PC-9 (cell line): ENCODE data around the gene ZNF512. TPM values are rescaled to one million over a fixed set of nuclear protein-coding genes. Genes with fewer than 3 reads are reported as not detected.
"Not testable (repeated sequence)": the region's sequence is repeated elsewhere in the genome, so short reads cannot be mapped to it uniquely, and the experiment has no call there.

Experiments used
- BruUV-seq: library from RNA; stranded (reverse); fragments of 400-500 nt; replicated peaks from 2 replicates; lab custom pipeline; 2021; lab: Mats Ljungman, UMichigan
- CTCF ChIA-PET: fragments of 300-600 bp; sonication (Branson Sonifier 250); formaldehyde crosslinking; loops from one replicate; lab custom pipeline; 2022; ENCODE audit warnings: antibody characterized with exemption; lab: Charles Lee
- POLR2A ChIA-PET: fragments of 300-600 bp; sonication (Branson Sonifier 250); formaldehyde crosslinking; loops from one replicate; lab custom pipeline; 2022; ENCODE audit warnings: antibody characterized with exemption; ENCODE audit not compliant: unreplicated experiment; lab: Charles Lee
- DNase-seq, 2 experiments: peaks; one replicate each; pipeline versions ENCODE4 v3.0.0 to v3.0.0-alpha.2; 2015 to 2022; ENCODE audit warnings: mixed read lengths in 1 of 2
- H2AFZ ChIP-seq: fragments of 200-600 bp; sonication (generic); 2 replicates; pipeline ENCODE4 v1.8.1; 2017; ENCODE audit warnings: antibody characterized with exemption
- H3F3A ChIP-seq: fragments of 200-600 bp; sonication (generic); 2 replicates; pipeline ENCODE4 v1.8.1; 2017; ENCODE audit warnings: antibody characterized with exemption, mild to moderate bottlenecking, low read depth; ENCODE audit not compliant: insufficient read depth
- H3K27ac ChIP-seq: fragments of 200-600 bp; sonication (generic); 2 replicates; pipeline ENCODE4 v1.6.1; 2016; ENCODE audit warnings: mixed run types
- H3K27me3 ChIP-seq: fragments of 200-600 bp; sonication (generic); 2 replicates; pipeline ENCODE4 v1.6.1; 2016; ENCODE audit warnings: low read depth, mixed run types; ENCODE audit not compliant: insufficient read depth
- H3K36me3 ChIP-seq: fragments of 200-600 bp; sonication (generic); 2 replicates; pipeline ENCODE4 v1.6.1; 2016; ENCODE audit warnings: low read depth, mixed run types
- H3K4me1 ChIP-seq: fragments of 200-600 bp; sonication (generic); replicated peaks from 2 replicates; pipeline ENCODE4 v1.6.1; 2016; ENCODE audit warnings: mixed run types; ENCODE audit not compliant: insufficient read depth
- H3K4me2 ChIP-seq: fragments of 200-600 bp; sonication (generic); 2 replicates; pipeline ENCODE4 v1.6.1; 2017; ENCODE audit warnings: mixed run types
- H3K4me3 ChIP-seq: fragments of 200-600 bp; sonication (generic); 2 replicates; pipeline ENCODE4 v1.6.1; 2016; ENCODE audit warnings: mixed run types
- H3K79me2 ChIP-seq: fragments of 200-600 bp; sonication (generic); 2 replicates; pipeline ENCODE4 v1.6.1; 2017; ENCODE audit warnings: low read depth, mixed run types
- H3K9me2 ChIP-seq: fragments of 200-600 bp; sonication (generic); 2 replicates; pipeline ENCODE4 v1.8.1; 2017; ENCODE audit warnings: mild to moderate bottlenecking; ENCODE audit not compliant: insufficient read depth
- H3K9me3 ChIP-seq: fragments of 200-600 bp; sonication (generic); 2 replicates; pipeline ENCODE4 v1.8.1; 2016; ENCODE audit warnings: low read depth; ENCODE audit not compliant: insufficient read depth
- H4K20me1 ChIP-seq: fragments of 200-600 bp; sonication (generic); 2 replicates; pipeline ENCODE4 v1.8.1; 2017; ENCODE audit not compliant: insufficient read depth
- CTCF ChIP-seq: fragments of 200-600 bp; sonication (generic); conservative IDR thresholded peaks from 2 replicates; pipeline ENCODE4 v1.6.1; 2017; ENCODE audit warnings: mixed run types, antibody characterized with exemption, mild to moderate bottlenecking, moderate library complexity
- EZH2 ChIP-seq: fragments of 200-600 bp; sonication (generic); IDR thresholded peaks from 2 replicates; pipeline ENCODE4 v1.8.0; 2017; ENCODE audit warnings: antibody characterized with exemption, low read depth
- intact Hi-C: fragments of 100-400 bp; cut with micrococcal nuclease; formaldehyde crosslinking; loops from one replicate; pipeline ENCODE4 v1.10.0; 2022; ENCODE audit not compliant: unreplicated experiment
- total RNA-seq: library from RNA; stranded (reverse); gene quantifications from 2 replicates; pipeline ENCODE4 v1.2.3, GENCODE V29; 2021

The ZNF512 gene
- total RNA-seq, 1 experiment from 2014 or later: 40.6 TPM

DNA sequence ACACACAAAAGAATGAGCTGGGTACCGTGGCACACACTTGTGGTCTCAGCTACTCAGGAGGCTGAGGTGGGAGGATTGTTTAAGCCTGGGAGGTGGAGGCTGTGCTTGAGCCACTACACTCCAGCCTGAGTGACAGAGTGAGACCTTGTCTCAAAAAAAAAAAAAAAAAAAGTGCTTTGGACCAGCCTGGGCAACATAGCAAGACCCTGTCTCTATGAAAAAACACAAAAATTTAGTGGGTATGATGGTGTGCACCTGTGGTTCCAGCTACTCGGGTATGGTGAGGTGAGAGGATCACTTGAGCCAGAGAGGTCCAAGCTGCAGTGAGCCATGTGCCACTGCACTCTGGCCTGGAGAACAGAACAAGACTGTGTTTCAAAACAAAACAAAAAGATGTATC is 10.4 kb downstream of the ZNF512 start:
- H3K4me3 ChIP-seq: no peak overlapping the region
- intact Hi-C loops: no loop called here
- ChIA-PET POLR2A (interaction anchor here (0.7 kb wide), 1 partner anchor 45 kb away, joined by 3 read pairs; no protein-coding TSS in a partner anchor), CTCF (no interaction called here)
- no peaks in the 10 kb centered on the region for H3K9me2 ChIP-seq
- no peaks in the 10 kb centered on the region for H3K4me1 ChIP-seq
- H3K27ac ChIP-seq: no peak overlapping the region
- H3K27me3 ChIP-seq: no peaks in the 10 kb centered on the region
- peaks cover 28% of the 10 kb centered on the region; the same call in 1 of the 2 replicates for H3K9me3 ChIP-seq
- H3K4me2 ChIP-seq: no peak overlapping the region
- peaks cover 94% of the 10 kb centered on the region for H3K79me2 ChIP-seq
- DNase-seq: no peak
- peaks cover 8% of the 10 kb centered on the region; the same call in 1 of the 2 replicates for H3F3A ChIP-seq
- peaks cover 6% of the 10 kb centered on the region; the same call in 1 of the 2 replicates for H4K20me1 ChIP-seq
- H3K36me3 ChIP-seq: peaks cover 19% of the 10 kb centered on the region; the same call in 1 of the 2 replicates
- TF ChIP-seq EZH2: no peak
- TF ChIP-seq CTCF: no peak
- no TSS peak for BruUV-seq
- no peak overlapping the region for H2AFZ ChIP-seq

DNA sequence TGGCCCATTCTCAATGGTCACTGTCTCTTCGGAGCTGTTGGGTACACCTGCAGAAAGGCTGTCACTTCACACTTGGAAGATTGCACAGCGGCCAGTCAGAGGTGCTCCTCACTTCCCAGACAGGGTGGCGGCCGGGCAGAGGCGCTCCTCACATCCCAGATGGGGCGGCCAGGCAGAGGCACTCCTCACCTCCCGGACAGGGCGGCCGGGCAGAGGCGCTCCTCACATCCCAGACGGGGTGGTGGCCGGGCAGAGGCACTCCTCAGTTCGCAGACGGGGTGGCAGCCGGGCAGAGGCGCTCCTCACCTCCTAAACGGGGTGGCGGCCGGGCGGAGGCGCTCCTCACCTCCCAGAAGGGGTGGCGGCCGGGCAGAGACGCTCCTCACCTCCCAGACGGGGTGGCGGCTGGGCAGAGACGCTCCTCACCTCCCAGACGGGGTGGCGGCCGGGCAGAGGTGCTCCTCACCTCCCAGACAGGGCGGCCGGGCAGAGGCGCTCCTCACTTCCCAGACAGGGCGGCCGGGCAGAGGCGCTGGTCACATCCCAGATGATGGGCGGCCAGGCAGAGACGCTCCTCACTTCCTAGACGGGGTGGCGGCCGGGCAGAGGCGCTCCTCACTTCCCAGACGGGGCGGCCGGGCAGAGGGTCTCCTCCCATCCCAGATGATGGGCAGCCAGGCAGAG is 11.3 kb downstream of the ZNF512 start:
- H3K27ac ChIP-seq, H3F3A ChIP-seq, H2AFZ ChIP-seq, H3K4me3 ChIP-seq, DNase-seq, POLR2A ChIA-PET, H3K27me3 ChIP-seq, BruUV-seq, intact Hi-C loops, H4K20me1 ChIP-seq, H3K4me1 ChIP-seq, H3K9me2 ChIP-seq, CTCF ChIA-PET, H3K4me2 ChIP-seq: not testable (repeated sequence)
- Histone ChIP-seq H3K36me3 (peaks cover 18% of the 10 kb centered on the region), H3K79me2 (peaks cover 88% of the 10 kb centered on the region), H3K9me3 (peaks cover 22% of the 10 kb centered on the region; the same call in 1 of the 2 replicates)

DNA sequence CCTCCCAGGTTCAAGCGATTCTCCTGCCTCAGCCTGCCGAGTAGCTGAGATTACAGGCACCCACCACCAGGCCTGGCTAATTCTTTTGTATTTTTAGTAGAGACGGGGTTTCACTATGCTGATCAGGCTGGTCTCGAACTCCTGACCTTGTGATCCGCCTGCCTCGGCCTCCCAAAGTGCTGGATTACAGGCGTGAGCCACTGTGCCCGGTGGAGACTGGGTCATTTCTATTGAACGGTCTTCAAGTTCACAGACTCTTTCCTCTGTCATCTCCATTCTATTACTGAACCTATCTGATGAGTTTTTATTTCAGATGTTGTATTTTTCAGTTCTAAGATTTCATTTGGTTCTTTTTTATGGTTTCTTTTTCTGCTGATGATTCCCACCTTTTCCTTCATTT is 12.6 kb downstream of the ZNF512 start:
- intact Hi-C loops, H3K27ac ChIP-seq, DNase-seq, H3K27me3 ChIP-seq, POLR2A ChIA-PET, H3K4me1 ChIP-seq, H2AFZ ChIP-seq, CTCF ChIA-PET, H3K9me2 ChIP-seq, H3K4me2 ChIP-seq, BruUV-seq, H4K20me1 ChIP-seq, H3K4me3 ChIP-seq: not testable (repeated sequence)
- Histone ChIP-seq H3K36me3 (peaks cover 24% of the 10 kb centered on the region), H3F3A (peaks cover 11% of the 10 kb centered on the region; the same call in 1 of the 2 replicates), H3K79me2 (peaks cover 84% of the 10 kb centered on the region), H3K9me3 (peaks cover 17% of the 10 kb centered on the region; the same call in 1 of the 2 replicates)

GRCh38 chr2:27596627-27597026 is 13.8 kb downstream of the ZNF512 start:
- H4K20me1 ChIP-seq: no peaks in the 10 kb centered on the region; the same call in 1 of the 2 replicates
- DNase-seq: no peak
- no peaks in the 10 kb centered on the region for H3K27me3 ChIP-seq
- H3K27ac ChIP-seq: no peak overlapping the region
- H3K4me3 ChIP-seq: no peak overlapping the region
- no TSS peak for BruUV-seq
- H3K4me1 ChIP-seq: no peaks in the 10 kb centered on the region
- H3K9me2 ChIP-seq: no peaks in the 10 kb centered on the region
- peaks cover 26% of the 10 kb centered on the region for H3K36me3 ChIP-seq
- no peak for TF ChIP-seq CTCF
- intact Hi-C loops: no loop called here
- CTCF ChIA-PET: no interaction called here
- H3K4me2 ChIP-seq: no peak overlapping the region
- peaks cover 8% of the 10 kb centered on the region; the same call in 1 of the 2 replicates for H3K9me3 ChIP-seq
- H3K79me2 ChIP-seq: peaks cover 74% of the 10 kb centered on the region
- peaks cover 11% of the 10 kb centered on the region; the same call in 1 of the 2 replicates for H3F3A ChIP-seq
- no peak overlapping the region for H2AFZ ChIP-seq
- POLR2A ChIA-PET: no interaction called here
